HUES64 (cell line): Measurements from ENCODE around the gene TAF11L10.
"Not testable (repeated sequence)": the region's sequence is repeated elsewhere in the genome, so short reads cannot be mapped to it uniquely, and the experiment has no call there.

ENCODE experiments used
- H3K27ac ChIP-seq: 2 replicates; pipeline ENCODE4 v1.7.0; 2013; ENCODE audit warnings: low read depth, low read length, inconsistent platforms
- H3K27me3 ChIP-seq: 2 replicates; pipeline ENCODE4 v1.6.1; 2013; ENCODE audit warnings: mild to moderate bottlenecking, low read length; ENCODE audit not compliant: insufficient read depth
- H3K36me3 ChIP-seq: 2 replicates; pipeline ENCODE4 v1.6.1; 2013; ENCODE audit warnings: mild to moderate bottlenecking, low read length; ENCODE audit not compliant: insufficient read depth
- H3K4me1 ChIP-seq: 2 replicates; pipeline ENCODE4 v1.6.1; 2013; ENCODE audit warnings: mild to moderate bottlenecking, low read length, moderate library complexity; ENCODE audit not compliant: insufficient read depth
- H3K4me3 ChIP-seq: 2 replicates; pipeline ENCODE4 v1.5.1; 2013; ENCODE audit warnings: mild to moderate bottlenecking, low read length, moderate library complexity
- H3K9ac ChIP-seq: 2 replicates; pipeline ENCODE4 v1.6.1; 2013; ENCODE audit warnings: mild to moderate bottlenecking, low read depth, low read length
- H3K9me3 ChIP-seq: 2 replicates; pipeline ENCODE4 v1.6.1; 2013; ENCODE audit warnings: low read depth, low read length; ENCODE audit not compliant: insufficient read depth
- WGBS: fragments of 150-250, 120-280 bp; methylation state at CpG from one replicate; pipeline ENCODE4 v1.1.7; 2013; ENCODE audit warnings: missing lambda C conversion rate; 5-methylcytosine and 5-hydroxymethylcytosine counted together

Gene TAF11L10

GRCh38 chr5:17594255-17594654, 3.4 kb downstream of the TAF11L10 start, which contains the start of gene TAF11L9:
TAF11L9 (minus strand) TSS chr5:17594394.
- H3K9me3 ChIP-seq, H3K27ac ChIP-seq, H3K9ac ChIP-seq, H3K4me1 ChIP-seq, H3K27me3 ChIP-seq, H3K36me3 ChIP-seq, H3K4me3 ChIP-seq: not testable (repeated sequence)
- 89% methylated on average over 3 of the region's 15 CpGs for WGBS

GRCh38 chr5:17590860-17591259, 6.8 kb downstream of the TAF11L10 start, which contains the start of gene TAF11L8:
TAF11L8 (minus strand) TSS chr5:17590960.
- not testable (repeated sequence) for H3K27ac ChIP-seq
- no CpG with 5 or more reads among the region's 16 CpGs for WGBS

GRCh38 chr5:17585658-17586057, 12.0 kb downstream of the TAF11L10 start, which contains the start of gene TAF11L7:
TAF11L7 (minus strand) TSS chr5:17585758.
- WGBS: no CpG with 5 or more reads among the region's 16 CpGs
- H3K4me1 ChIP-seq, H3K9me3 ChIP-seq, H3K27ac ChIP-seq, H3K27me3 ChIP-seq, H3K9ac ChIP-seq, H3K36me3 ChIP-seq, H3K4me3 ChIP-seq: not testable (repeated sequence)

More at GRCh38 chr5:17590860-17591259, 6.8 kb downstream of the TAF11L10 start, which contains the start of gene TAF11L8:
- H3K4me1 ChIP-seq, H3K4me3 ChIP-seq, H3K36me3 ChIP-seq, H3K27me3 ChIP-seq, H3K9me3 ChIP-seq, H3K9ac ChIP-seq: not testable (repeated sequence)
